Mesodermal cell (in vitro differentiated cells): Measurements from ENCODE around the gene RHCG.

Experiments used
- H3K27ac ChIP-seq: 2 replicates; pipeline ENCODE4 v1.7.0; 2013; ENCODE audit warnings: mild to moderate bottlenecking, low read depth, low read length, moderate library complexity; ENCODE audit not compliant: severe bottlenecking
- H3K36me3 ChIP-seq: 2 replicates; pipeline ENCODE4 v1.7.1; 2013; ENCODE audit warnings: mild to moderate bottlenecking, low read length, moderate library complexity; ENCODE audit not compliant: control insufficient read depth, insufficient read depth
- H3K4me1 ChIP-seq: one replicate; pipeline ENCODE4 v1.7.1; 2013; ENCODE audit warnings: mild to moderate bottlenecking, low read length; ENCODE audit not compliant: insufficient read depth, control insufficient read depth, poor library complexity, severe bottlenecking
- H3K4me3 ChIP-seq: 2 replicates; pipeline ENCODE4 v1.7.0; 2013; ENCODE audit warnings: low read length, control low read depth, mild to moderate bottlenecking; ENCODE audit not compliant: insufficient read depth, poor library complexity, severe bottlenecking; ENCODE audit errors: extremely low read depth
- H3K9me3 ChIP-seq: 2 replicates; pipeline ENCODE4 v1.7.1; 2013; ENCODE audit warnings: mild to moderate bottlenecking, low read length, moderate library complexity; ENCODE audit not compliant: control insufficient read depth
- WGBS, 2 experiments: methylation state at CpG; one replicate each; pipeline ENCODE4 v1.1.5; 2013; ENCODE audit warnings: missing lambda C conversion rate in 2 of 2; ENCODE audit not compliant: insufficient coverage in 2 of 2; 5-methylcytosine and 5-hydroxymethylcytosine counted together

The RHCG gene

GRCh38 chr15:89458440-89458839 lies 37.9 kb downstream of the RHCG start:
- H3K9me3 ChIP-seq = no peaks in the 10 kb centered on the region
- no peak overlapping the region for H3K27ac ChIP-seq
- no peaks in the 10 kb centered on the region for H3K4me1 ChIP-seq
- 61 to 69% methylated on average over 3 to 4 of the region's 4 CpGs for WGBS, 2 experiments
- H3K36me3 ChIP-seq = no peaks in the 10 kb centered on the region
- no peak overlapping the region for H3K4me3 ChIP-seq

- Histone ChIP-seq H3K36me3 (no peaks in the 10 kb centered on the region), H3K4me3 (no peak overlapping the region), H3K4me1 (no peaks in the 10 kb centered on the region), H3K9me3 (no peaks in the 10 kb centered on the region), H3K27ac (no peak overlapping the region)
These were observed 39.3 kb downstream of the RHCG start for GRCh38 chr15:89457086-89457485.

GRCh38 chr15:89455535-89455934 lies 40.8 kb downstream of the RHCG start:
- Histone ChIP-seq H3K27ac (no peak overlapping the region), H3K36me3 (no peaks in the 10 kb centered on the region), H3K4me3 (no peak overlapping the region), H3K4me1 (no peaks in the 10 kb centered on the region), H3K9me3 (no peaks in the 10 kb centered on the region)
- no CpG with 5 or more reads among the region's 1 CpG for WGBS, 2 experiments

GRCh38 chr15:89452330-89452836 lies 44.0 kb downstream of the RHCG start:
- Histone ChIP-seq H3K4me3 (no peak overlapping the region), H3K36me3 (no peaks in the 10 kb centered on the region), H3K9me3 (no peaks in the 10 kb centered on the region), H3K27ac (no peak overlapping the region), H3K4me1 (no peaks in the 10 kb centered on the region)
- WGBS, 2 experiments = 78 to 89% methylated on average over 2 to 6 of the region's 8 CpGs

- H3K27ac ChIP-seq = no peak overlapping the region
- WGBS, 2 experiments = no CpG with 5 or more reads among the region's 1 CpG
- no peak overlapping the region for H3K4me3 ChIP-seq
- no peaks in the 10 kb centered on the region for H3K4me1 ChIP-seq
- no peaks in the 10 kb centered on the region for H3K36me3 ChIP-seq
- no peaks in the 10 kb centered on the region for H3K9me3 ChIP-seq
These were observed 44.5 kb downstream of the RHCG start for GRCh38 chr15:89451846-89452245.

- WGBS, 2 experiments = 41 to 43% methylated on average over 9 to 10 of the region's 11 CpGs
- no peaks in the 10 kb centered on the region for H3K4me1 ChIP-seq
These were observed 46.0 kb downstream of the RHCG start for GRCh38 chr15:89450076-89451006.

GRCh38 chr15:89448825-89449224 lies 47.6 kb downstream of the RHCG start:
- H3K9me3 ChIP-seq = no peaks in the 10 kb centered on the region
- peaks cover 9% of the 10 kb centered on the region for H3K4me1 ChIP-seq
- no peak overlapping the region for H3K4me3 ChIP-seq
- H3K27ac ChIP-seq = peak overlapping the region; percentile 47
- WGBS, 2 experiments = 33 to 47% methylated on average over 10 of the region's 11 CpGs
- H3K36me3 ChIP-seq = no peaks in the 10 kb centered on the region

More at GRCh38 chr15:89450076-89451006, 46.0 kb downstream of the RHCG start:
- H3K4me3 ChIP-seq = no peak overlapping the region
- no peaks in the 10 kb centered on the region for H3K36me3 ChIP-seq
- H3K9me3 ChIP-seq = no peaks in the 10 kb centered on the region
- no peak overlapping the region for H3K27ac ChIP-seq

GRCh38 chr15:89447676-89448075 lies 48.7 kb downstream of the RHCG start:
- Histone ChIP-seq H3K36me3 (no peaks in the 10 kb centered on the region), H3K27ac (no peak overlapping the region), H3K4me3 (no peak overlapping the region), H3K4me1 (peaks cover 9% of the 10 kb centered on the region), H3K9me3 (no peaks in the 10 kb centered on the region)
- 93% methylated on average over 7 of the region's 8 CpGs for WGBS, 2 experiments

GRCh38 chr15:89446255-89446891 lies 50.0 kb downstream of the RHCG start:
- Histone ChIP-seq H3K4me3 (no peak overlapping the region), H3K27ac (no peak overlapping the region), H3K9me3 (no peaks in the 10 kb centered on the region), H3K4me1 (peaks cover 9% of the 10 kb centered on the region), H3K36me3 (no peaks in the 10 kb centered on the region)
- 87 to 96% methylated on average over 7 to 8 of the region's 9 CpGs for WGBS, 2 experiments

- Histone ChIP-seq H3K27ac (no peak overlapping the region), H3K36me3 (no peaks in the 10 kb centered on the region), H3K9me3 (no peaks in the 10 kb centered on the region), H3K4me3 (no peak overlapping the region), H3K4me1 (peaks cover 9% of the 10 kb centered on the region)
- WGBS, 2 experiments = 71% methylated on average over 1 of the region's 1 CpG; no CpG with 5 or more reads in 1 of the 2 experiments
These were observed 50.9 kb downstream of the RHCG start for GRCh38 chr15:89445518-89445917.
